Measurements from ENCODE around the gene CGB3.
"Not testable (repeated sequence)": the region's sequence is repeated elsewhere in the genome, so short reads cannot be mapped to it uniquely, and the experiment has no call there.

CGB3 gene

DNA sequence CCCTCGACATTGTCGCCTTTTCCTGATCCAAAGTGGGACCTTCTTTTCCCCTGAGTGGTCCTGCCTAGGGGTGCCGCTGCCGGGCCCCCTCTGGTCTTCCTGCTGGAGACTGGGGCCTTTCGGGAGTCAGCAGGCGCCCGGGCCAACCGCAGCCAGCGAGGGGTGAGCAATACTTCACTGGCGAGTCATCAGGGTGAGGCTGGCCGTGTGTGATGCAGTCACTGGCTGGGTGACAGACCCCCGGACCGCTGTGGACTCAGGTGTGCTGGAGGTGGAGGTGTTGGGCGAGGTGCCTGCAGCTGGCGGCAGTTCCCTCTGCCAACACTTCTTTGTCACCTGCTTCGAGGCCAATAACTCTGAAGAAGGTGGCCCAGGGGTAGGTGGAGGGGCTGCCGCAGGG lies 18.0 kb upstream of the CGB3 start:
- DNase-seq = no peak

DNA sequence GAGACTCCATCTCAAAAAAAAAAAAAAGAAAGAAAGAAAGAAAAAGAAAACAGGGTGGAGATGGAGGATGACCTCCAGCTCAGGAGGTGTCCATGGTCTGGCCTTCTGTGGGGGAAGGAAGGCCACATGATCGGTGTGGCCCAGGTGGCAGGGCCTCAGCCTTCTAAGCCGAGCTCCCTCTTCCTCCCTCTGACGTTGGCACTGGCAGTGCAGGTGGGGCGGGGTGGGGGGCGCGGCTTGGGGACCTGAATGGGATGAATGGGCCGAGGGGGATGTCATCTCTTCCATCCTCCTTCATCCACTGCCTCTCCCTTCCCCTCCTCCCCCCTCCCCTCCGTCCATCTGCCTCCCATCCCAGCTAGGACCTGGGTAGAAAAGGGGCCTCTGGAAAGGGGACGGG lies 15.6 kb upstream of the CGB3 start:
- DNase-seq = not testable (repeated sequence)

DNA sequence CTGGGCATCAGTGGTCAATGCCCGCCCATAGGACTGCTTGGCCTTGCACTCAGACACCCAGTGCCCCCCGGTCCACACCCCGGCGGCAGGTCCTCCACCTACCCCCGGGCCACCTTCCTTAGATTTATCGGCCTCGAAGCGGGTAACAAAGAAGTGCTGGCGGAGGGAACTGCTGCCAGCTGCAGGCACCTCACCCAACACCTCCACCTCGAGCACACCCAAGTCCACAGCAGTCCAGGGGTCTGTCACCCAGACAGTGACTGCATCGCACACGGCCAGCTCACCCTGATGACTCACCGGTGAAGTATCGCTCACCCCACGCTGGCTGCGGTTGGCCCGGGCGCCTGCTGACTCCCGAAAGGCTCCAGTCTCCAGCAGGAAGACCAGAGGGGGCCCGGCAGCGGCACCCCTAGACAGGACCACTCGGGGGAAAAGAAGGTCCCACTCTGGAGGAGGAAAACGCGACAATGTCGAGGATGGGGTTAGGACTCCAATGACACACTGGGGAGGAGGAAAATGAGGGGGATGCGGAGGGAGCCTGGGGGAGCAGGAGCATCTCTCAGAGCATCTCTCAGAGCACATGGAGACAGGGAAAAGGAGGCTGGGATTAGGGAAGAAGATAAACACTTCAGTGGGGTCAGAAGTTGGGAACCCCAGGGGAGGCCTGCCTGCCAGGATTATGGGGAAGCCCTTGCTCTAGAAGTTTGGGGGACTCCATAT lies 14.6 kb upstream of the CGB3 start:
- DNase-seq = not testable (repeated sequence)

DNA sequence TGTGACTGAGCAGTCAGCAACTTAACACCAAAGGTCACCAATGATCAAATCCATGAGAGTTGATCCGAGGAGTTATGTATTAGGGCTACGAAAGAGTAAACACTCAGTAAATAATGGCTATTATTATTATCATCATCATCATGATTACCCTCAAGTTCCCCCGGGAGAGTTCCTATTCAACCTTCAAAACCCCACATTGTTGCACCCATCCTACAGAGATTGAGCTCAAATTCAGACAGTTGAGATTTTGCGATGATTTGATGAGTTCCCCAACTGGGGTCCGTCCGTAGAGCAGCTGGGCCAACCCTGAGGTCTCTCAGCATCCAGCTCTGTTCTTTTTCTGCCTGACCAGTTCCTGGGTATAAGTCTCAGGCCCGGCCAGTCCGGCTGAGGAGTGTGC lies 14.0 kb upstream of the CGB3 start:
- not testable (repeated sequence) for DNase-seq

DNA sequence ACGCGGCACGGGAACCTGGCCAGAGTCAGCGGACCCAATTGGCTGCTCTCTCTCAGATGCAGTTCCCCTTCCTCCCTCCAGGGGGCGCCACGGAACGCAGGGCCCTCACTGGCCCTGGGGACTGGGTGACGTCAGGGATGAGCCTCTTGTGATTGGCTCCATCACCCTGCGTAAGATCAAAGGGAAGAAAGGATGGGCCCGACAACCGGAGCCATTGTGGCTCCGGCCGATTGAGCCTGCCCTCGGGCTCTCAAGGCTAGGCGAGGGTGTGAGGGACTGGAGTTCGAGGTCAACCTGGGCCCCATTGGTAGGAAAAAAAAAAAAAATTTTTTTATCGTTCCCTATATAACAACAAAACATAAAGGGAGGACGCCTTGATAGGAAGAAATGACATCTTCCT lies 12.7 kb upstream of the CGB3 start, which contains the start of gene CGB1:
CGB1 (minus strand) TSS at position 81 of the 400 bp plus-strand sequence. CDS start 184 bp downstream, outside the sequence.
- DNase-seq = not testable (repeated sequence)

DNA sequence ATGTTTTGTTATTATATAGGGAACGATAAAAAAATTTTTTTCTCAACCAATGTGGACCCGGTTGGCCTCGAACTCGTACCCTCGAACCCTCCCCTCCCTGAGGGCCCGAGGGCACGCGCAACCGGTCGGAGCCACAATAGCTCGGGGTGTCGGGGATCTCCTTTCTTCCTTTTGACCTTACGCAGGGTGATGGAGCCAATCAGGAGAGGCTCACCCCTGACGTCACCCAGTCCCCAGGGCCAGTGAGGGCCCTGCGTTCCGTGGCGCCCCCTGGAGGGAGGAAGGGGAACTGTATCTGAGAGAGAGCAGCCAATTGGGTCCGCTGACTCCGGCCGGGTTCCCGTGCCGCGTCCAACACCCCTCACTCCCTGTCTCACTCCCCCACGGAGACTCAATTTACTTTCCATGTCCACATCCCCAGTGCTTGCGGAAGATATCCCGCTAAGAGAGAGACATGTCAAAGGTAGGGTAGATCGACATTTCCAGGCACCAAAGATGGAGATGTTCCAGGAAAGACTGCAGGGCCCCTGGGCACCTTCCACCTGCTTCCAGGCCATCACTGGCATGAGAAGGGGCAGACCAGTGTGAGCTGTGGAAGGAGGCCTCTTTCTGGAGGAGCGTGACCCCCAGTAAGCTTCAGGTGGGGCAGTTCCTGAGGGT lies 7.6 kb upstream of the CGB3 start, which contains the start of gene CGB2:
CGB2 (plus strand) TSS at position 249 of the 660 bp plus-strand sequence; CDS start at position 455, 206 bp downstream.
- DNase-seq = not testable (repeated sequence)

DNA sequence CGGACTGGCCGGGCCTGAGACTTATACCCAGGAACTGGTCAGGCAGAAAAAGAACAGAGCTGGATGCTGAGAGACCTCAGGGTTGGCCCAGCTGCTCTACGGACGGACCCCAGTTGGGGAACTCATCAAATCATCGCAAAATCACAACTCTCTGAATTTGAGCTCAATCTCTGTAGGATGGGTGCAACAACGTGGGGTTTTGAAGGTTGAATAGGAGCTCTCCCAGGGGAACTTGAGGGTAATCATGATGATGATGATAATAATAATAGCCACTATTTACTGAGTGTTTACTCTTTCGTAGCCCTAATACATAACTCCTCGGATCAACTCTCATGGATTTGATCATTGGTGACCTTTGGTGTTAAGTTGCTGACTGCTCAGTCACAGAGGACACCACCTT lies 6.2 kb upstream of the CGB3 start:
- not testable (repeated sequence) for DNase-seq

DNA sequence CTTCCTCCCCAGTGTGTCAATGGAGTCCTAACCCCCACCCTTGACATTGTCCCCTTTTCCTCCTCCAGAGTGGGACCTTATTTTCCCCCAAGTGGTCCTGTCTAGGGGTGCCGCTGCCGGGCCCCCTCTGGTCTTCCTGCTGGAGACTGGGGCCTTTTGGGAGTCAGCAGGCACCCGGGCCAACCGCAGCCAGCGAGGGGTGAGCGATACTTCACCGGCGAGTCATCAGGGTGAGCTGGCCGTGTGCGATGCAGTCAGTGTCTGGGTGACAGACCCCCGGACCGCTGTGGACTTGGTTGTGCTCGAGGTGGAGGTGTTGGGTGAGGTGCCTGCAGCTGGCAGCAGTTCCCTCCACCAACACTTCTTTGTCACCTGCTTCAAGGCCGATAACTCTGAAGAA lies 5.6 kb upstream of the CGB3 start:
- not testable (repeated sequence) for DNase-seq

DNA sequence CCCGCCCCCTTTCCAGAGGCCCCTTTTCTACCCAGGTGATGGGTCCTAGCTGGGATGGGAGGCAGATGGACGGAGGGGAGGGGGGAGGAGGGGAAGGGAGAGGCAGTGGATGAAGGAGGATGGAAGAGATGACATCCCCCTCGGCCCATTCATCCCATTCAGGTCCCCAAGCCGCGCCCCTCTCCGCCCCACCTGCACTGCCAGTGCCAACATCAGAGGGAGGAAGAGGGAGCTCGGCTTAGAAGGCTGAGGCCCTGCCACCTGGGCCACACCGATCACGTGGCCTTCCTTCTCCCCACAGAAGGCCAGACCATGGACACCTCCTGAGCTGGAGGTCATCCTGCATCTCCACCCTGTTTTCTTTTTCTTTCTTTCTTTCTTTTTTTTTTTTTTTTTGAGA lies 4.6 kb upstream of the CGB3 start:
- not testable (repeated sequence) for DNase-seq

DNA sequence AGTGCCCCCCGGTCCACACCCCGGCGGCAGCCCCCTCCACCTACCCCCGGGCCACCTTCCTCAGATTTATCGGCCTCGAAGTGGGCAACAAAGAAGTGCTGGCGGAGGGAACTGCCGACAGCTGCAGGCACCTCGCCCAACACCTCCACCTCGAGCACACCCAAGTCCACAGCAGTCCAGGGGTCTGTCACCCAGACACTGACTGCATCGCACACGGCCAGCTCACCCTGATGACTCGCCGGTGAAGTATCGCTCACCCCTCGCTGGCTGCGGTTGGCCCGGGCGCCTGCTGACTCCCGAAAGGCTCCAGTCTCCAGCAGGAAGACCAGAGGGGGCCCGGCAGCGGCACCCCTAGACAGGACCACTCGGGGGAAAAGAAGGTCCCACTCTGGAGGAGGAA lies 1.5 kb upstream of the CGB3 start:
- DNase-seq = not testable (repeated sequence)

DNA sequence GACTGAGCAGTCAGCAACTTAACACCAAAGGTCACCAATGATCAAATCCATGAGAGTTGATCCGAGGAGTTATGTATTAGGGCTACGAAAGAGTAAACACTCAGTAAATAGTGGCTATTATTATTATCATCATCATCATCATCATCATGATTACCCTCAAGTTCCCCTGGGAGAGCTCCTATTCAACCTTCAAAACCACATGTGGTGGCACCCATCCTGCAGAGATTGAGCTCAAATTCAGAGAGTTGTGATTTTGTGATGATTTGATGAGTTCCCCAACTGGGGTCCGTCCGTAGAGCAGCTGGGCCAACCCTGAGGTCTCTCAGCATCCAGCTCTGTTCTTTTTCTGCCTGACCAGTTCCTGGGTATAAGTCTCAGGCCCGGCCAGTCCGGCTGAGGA lies 955 bp upstream of the CGB3 start:
- not testable (repeated sequence) for DNase-seq

DNA sequence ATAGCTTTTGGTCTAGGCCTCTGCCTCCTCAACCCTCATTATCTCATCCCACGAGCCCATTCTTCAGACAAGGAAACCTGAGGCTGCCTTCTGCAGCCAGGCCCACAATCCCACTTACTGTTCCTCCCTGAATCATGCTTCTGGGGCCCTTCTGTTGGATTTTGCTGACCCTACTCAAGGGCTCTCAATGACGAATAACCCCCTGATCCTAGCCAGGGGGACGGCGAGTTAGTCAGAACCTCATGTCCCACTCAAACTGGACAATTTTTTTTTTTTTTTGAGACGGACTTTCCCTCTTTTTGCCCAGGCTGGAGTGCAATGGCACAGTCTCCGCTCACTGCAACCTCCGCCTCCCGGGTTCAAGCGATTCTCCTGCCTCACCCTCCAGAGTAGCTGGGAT lies 2.0 kb downstream of the CGB3 start:
- no peak for DNase-seq

DNA sequence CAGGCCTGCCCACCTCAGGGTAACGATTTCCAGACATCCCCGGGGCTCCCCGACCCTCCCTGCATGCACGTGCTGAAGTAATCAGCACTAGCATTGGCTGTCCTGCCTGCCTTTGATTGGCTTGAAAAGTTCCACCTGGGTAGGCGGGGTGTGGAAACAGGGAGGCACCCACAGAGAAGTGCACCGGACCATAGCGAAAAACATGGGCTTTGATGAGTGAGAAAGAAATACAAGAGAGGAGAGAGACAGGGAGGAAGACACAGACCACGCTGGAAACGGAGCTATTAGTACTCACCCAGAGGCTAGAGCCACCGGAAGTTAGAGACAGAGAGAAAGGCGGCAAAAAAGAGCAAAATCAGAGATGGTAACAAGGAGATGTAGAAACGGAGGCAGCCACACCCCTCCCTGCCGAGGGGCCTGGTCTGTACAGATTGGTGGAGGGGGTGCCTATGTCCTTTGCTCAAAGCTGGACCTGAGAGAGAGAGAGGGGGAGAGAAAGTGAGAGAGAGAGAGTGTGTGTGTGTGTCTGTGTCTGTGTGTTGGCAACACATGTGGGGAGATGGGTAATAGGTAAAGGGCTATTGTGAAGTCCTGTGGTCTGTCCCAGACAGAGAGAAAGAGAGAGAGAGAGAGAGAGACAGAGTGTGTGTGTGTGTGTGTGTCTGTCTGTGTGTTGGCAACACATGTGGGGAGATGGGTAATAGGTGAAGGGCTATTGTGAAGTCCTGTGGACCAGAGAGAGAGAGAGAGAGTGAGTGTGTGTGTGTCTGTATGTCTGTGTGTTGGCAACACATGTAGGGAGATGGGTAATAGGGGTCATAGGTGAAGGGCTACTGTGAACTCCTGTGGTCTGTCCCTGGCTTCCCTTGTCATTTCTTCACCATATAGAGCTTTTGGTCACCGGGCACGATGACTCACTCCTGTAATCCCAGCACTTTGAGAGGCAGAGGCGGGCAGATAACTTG lies 2.9 kb downstream of the CGB3 start:
- DNase-seq = no peak

DNA sequence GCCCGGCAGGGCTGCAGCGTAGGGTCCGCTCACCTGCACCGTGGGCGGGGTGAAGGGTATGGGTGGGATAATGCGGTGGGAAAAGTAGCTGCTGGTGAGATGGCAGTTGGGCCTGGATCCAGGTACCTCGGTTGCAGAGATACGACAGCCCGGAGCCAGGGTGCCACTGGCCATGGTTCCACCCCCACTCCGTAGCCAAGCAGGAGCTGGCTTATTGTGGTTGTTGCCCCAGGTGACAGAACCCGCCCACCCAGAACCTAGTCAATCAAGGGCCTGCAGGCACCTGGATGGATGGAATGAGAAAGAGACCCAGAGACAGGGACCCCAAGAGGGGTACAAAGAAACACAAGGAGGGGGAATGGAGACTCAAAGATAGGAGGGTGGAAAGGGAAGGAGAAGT lies 3.8 kb downstream of the CGB3 start:
- no peak for DNase-seq

DNA sequence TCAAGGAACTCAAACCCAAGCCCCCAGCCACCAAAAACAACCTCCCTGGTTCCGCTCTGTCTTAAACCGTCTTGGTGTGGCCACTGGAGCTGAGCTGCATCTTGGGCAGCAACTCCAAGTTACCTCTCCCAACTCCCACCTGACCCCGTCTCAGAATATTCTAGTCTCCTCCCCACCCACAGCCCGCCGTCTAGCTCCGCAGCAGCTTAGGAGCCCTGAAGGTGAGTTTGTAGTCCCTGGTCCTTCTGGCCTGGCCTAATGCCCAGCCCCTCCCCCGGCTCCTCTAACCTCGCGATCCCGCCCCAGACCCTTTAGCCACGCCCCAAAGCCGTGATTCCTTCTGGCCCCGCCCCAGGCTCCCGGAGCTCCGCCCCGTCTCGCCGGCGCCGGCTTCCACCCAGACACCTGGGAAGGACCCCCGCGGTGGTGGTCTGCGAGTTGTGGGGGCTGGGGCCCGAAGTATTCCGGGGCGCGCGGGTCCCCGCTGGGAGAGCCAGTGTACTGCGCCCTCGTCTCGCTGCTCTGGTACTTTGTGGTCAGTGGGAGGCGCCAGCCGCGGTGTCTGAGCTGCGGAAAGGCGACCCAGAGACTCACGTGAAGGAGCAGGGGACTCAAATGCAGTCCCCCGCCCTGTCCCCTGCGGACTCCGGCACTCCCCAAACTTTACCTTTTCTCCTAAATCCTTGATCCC lies 4.7 kb downstream of the CGB3 start:
- DNase-seq = peak in 4 of 14 donors; percentile 7 to 32 (median 16)

DNA sequence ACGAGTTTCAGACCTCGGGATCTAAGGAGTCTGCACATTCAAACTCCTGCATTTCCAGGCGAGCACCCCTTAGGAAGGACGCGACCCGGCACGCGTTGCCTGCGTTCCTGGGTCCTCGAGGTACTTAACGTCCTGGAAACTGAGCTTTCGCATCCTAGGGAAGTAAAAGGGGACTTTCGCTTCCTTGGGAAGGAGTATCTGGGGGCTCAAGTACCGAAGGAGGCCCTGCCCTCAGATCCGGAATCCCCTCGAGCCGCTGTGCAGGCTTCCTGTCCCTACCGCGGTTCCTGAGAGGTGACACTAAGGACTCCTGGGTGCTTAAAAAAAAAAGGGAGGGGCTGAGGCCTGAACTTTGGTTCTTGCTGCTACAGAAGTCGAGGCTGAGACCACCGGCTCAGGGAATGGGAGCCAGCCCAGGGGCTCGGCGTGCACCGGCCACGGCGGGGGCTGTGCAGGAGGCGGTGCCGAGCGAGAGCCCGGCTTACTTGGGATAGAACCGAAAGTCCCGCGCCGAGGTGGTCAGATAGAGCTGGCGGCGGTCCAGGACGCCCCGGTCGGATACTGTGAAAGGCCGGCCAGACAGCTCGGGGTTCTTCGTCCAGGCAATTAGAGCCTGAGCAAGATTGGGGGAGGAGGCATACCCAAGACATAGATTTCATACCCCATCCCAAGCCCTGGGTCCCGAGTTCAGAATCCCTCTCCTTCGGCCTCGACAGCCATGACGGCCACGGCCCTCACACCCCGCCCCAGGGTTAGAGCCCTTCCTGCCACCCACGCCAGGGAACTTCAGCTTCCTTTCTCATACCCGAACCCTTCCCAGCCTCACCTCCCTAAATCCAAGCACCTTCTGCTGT lies 5.5 kb downstream of the CGB3 start:
- DNase-seq = not testable (repeated sequence)

DNA sequence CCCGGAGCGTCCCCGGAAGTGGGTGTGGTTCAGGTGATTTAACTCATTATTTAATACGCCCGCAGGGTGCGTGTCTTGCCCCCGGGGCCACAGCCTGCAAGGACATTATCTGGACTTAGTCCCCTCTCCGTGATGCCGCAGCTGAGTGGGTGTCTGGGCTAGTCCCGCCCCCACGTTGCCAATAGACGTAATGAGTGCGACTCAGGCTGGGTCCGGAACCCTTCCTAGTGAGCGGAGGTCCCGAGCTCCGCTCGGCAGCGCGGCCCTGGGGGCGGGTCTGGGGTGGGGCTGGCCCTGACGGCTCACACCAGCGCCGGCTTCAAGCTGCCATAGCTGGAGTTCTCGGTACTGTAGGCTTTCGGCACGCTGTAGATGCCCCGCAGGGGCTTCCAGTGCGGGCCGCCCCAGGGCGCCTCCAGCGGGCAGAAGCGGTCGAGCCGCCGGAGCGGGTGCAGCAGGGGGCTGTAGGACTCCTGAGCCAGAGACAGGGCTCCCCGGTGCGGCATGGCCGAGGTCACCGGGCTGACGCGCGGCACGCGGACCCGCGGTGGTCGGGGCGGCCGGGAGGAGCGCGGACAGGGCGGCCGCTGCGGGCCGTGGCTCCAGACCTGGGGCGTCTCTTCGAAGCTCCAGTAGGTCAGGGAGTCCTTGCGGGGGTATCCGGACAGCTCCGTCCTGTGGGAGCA lies 6.3 kb downstream of the CGB3 start:
- peak in 1 of 14 donors; percentile 31 for DNase-seq

DNA sequence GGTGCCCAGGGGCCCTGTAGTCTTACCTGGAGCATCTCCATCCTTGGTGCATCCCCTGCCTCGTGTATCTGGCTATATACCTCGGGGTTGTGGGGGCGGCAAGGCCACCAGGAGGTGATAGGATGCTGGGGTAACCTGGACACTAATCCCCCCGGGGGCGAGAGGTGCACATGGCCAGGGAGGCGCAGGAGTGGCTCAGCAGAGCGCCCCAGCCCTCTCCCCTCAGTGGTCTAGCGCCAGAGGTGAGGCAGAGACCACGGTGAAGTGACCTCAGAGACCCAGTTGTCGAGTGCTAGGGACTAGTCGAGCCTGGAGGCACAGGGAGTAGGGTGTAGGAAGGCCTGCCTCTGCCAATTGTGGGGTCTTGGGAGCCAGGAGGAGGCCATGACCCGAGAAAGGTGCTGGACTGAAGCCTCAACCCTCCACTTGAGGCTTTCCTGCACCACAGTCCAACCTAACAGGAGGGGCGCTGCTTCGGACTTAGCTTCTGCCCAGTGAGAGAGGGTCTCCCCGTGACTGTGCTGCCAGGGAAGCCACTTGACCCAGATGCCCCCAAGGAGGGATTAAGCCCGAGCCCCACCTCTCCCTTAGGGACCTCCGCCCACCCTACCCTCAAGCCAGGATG lies 7.0 kb downstream of the CGB3 start, which contains the start of gene LHB:
LHB (minus strand) TSS at position 51 of the 625 bp plus-strand sequence; CDS start at position 41, 10 bp downstream.
- DNase-seq = no peak

DNA sequence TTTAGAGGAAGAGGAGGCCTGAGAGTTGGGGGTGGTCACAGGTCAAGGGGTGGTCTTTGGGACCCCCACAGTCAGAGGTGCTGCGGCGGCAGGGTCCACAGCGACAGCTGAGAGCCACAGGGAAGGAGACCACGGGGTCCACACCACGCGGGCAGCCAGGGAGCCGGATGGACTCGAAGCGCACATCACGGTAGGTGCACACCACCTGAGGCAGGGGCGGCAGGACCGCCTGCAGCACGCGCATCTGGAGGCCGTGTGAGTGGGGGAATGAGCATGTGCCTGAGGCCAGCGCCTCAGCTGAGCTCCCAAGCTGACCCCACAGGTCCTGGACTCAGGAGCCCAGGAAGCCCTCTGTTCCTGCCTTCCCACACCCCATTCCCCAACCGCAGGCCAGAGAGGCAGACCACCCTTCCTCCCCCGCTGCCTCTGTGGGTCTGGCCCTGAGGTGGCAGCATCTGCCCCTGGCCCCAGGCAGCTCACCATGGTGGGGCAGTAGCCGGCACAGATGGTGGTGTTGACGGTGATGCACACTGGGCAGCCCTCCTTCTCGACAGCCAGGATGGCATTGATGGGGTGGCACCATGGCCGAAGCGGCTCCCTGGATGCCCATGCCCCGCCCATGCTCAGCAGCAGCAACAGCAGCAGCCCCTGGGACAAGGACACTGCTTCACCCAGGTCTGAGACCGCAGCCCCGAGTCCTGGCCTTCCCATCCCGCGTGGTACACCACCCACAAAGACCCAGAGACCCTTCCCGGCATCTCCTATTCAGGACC lies 7.9 kb downstream of the CGB3 start:
- DNase-seq = no peak

All from C1 segment of cervical spinal cord (tissue), 14 donors.